Activated T-helper 17 cell treated with anti-CD3 and anti-CD28 coated beads, Interleukin-2, amount 50 U/mL, for 72 hours (primary cell): Measurements from ENCODE around the gene CNBP. TPM values are rescaled to one million over a fixed set of nuclear protein-coding genes. Genes with fewer than 3 reads are reported as not detected.

Source experiments
- ATAC-seq: fragments of 150-1000 bp; cut with Tn5 transposase; replicated peaks from 2 replicates; pipeline ENCODE4 v1.10.0; 2021; ENCODE audit warnings: mild to moderate bottlenecking, moderate library complexity
- H3K27ac Mint-ChIP-seq: one replicate; pipeline ENCODE4 v1.8.0; 2022; ENCODE audit warnings: mixed read lengths
- H3K27me3 Mint-ChIP-seq: one replicate; pipeline ENCODE4 v1.8.0; 2022; ENCODE audit warnings: mixed read lengths
- H3K36me3 Mint-ChIP-seq: one replicate; pipeline ENCODE4 v1.8.0; 2022; ENCODE audit warnings: low read depth, mild to moderate bottlenecking, mixed read lengths
- H3K4me1 Mint-ChIP-seq: one replicate; pipeline ENCODE4 v1.8.0; 2022; ENCODE audit warnings: mixed read lengths
- H3K4me3 Mint-ChIP-seq: one replicate; pipeline ENCODE4 v1.8.0; 2022; ENCODE audit warnings: mild to moderate bottlenecking, mixed read lengths
- H3K9me3 Mint-ChIP-seq: one replicate; pipeline ENCODE4 v1.8.0; 2022; ENCODE audit warnings: mixed read lengths
- total RNA-seq, 2 donors: library from RNA; stranded (reverse); gene quantifications; one replicate each; pipeline ENCODE4 v1.2.3, GENCODE V29; 2022

CNBP gene
- total RNA-seq, 2 donors from 2014 or later = 188 to 274 TPM

DNA sequence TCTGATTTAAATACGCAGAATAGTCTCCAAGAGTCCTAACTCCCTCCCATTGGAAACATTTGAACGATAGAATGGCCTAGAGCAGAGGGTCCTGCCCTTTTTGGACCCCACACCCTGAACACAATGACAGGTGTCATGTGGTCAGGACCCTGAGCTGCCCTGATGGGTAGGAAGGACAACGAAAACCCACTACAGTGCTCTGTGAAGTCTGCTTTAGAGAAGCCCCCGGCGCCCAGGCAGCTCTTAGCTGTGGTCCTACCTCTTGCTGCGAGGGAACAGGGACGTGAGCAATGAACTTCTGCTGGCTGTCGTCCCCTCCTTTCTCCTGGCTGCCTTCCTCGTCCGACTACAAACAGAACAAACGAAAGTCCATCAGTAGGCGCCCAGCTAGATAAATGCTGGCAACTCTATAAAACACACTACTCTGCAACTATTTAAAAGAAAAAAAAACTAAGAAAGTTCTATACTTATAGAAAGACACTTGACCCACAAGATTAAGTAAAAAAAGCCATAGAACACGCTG lies 53.3 kb downstream of the CNBP start:
- H3K9me3 Mint-ChIP-seq = no peaks in the 10 kb centered on the region
- ATAC-seq = no peak
- H3K27ac Mint-ChIP-seq = peak overlapping the region; percentile 9
- H3K36me3 Mint-ChIP-seq = peaks cover 80% of the 10 kb centered on the region
- H3K4me3 Mint-ChIP-seq = no peak overlapping the region
- H3K4me1 Mint-ChIP-seq = peaks cover 5% of the 10 kb centered on the region
- no peaks in the 10 kb centered on the region for H3K27me3 Mint-ChIP-seq

DNA sequence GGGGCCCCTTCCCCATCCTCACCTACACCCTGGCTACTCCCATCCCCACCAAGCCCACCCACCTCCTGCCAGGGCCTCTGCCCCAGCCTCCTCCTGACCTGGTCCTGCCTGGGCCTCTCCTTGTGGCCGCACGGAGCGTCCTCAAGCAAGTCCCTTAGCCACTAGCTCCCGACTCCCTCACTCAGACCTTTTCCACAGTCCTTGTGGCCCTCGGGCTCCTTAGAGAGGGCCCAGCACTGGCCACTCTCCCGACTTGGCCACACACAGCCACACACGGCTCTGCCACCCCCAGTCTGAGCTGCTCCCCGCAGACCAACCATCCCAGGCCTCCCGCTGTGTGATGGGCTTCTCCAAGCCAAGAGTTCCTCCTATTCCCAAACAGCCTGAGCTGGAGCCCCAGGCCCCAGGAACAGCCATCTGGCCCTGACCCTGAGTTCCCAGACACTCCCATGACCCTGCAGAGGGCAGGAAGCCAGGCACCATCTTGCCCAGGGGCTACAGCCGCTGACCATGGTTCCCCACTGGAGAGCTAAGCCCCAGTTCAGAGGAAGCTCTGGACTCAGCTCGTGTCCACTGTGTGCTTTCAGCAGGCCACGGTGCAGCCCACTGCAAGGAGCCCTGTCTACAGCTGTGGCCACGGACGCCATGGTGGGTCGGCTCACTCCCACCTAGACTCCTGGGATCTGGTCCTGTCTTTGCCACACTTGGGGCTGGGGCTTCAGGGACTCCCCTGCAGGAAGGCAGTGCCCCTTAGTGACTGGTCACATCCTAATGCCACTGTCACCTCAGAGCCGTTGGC lies 55.1 kb downstream of the CNBP start:
- no peaks in the 10 kb centered on the region for H3K4me1 Mint-ChIP-seq
- H3K36me3 Mint-ChIP-seq = peaks cover 62% of the 10 kb centered on the region
- H3K4me3 Mint-ChIP-seq = no peak overlapping the region
- ATAC-seq = no peak
- H3K9me3 Mint-ChIP-seq = no peaks in the 10 kb centered on the region
- no peak overlapping the region for H3K27ac Mint-ChIP-seq
- H3K27me3 Mint-ChIP-seq = no peaks in the 10 kb centered on the region

DNA sequence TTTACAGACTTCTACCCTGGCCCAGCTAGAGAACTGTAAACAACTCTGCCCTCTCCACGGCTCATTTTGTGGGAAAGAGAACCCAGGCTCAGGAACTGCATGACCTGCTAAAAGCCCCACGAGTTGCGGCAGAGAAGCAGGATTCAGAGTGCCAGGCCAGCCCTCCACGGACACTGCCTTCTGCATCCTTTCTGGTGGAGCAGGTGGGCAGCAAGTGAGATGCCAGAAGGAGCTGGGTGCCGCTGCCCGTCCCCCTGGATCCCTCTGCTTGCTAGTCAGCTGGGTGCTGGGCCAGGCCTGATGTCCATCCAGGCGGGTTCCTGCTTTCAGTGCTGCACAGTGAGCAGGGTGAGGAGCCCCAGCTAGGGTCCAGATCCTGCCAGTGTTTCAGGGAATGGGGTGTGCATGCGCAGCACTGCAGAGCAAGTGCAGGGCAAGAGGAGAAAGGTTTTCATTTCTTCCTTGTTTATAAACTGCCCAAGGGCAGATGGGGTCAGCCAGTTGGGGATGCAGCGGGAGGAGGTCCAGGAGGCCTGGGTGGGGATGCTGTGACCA lies 56.9 kb downstream of the CNBP start:
- ATAC-seq = no peak
- Mint-ChIP-seq H3K36me3 (peaks cover 48% of the 10 kb centered on the region), H3K4me3 (no peak overlapping the region)

GRCh38 chr3:129123314-129124060 lies 60.2 kb downstream of the CNBP start:
- H3K9me3 Mint-ChIP-seq = no peaks in the 10 kb centered on the region
- no peak for ATAC-seq
- H3K27me3 Mint-ChIP-seq = no peaks in the 10 kb centered on the region
- peaks cover 11% of the 10 kb centered on the region for H3K4me1 Mint-ChIP-seq
- peak overlapping the region; percentile 97 for H3K27ac Mint-ChIP-seq
- H3K36me3 Mint-ChIP-seq = peaks cover 39% of the 10 kb centered on the region
- H3K4me3 Mint-ChIP-seq = peak overlapping the region; percentile 99

More for the DNA sequence above, 56.9 kb downstream of the CNBP start:
- peak overlapping the region; percentile 58 for H3K27ac Mint-ChIP-seq
- no peaks in the 10 kb centered on the region for H3K4me1 Mint-ChIP-seq
- no peaks in the 10 kb centered on the region for H3K27me3 Mint-ChIP-seq
- H3K9me3 Mint-ChIP-seq = no peaks in the 10 kb centered on the region

GRCh38 chr3:129122412-129123011 lies 61.2 kb downstream of the CNBP start:
- no peaks in the 10 kb centered on the region for H3K9me3 Mint-ChIP-seq
- no peaks in the 10 kb centered on the region for H3K27me3 Mint-ChIP-seq
- H3K4me1 Mint-ChIP-seq = peaks cover 20% of the 10 kb centered on the region
- H3K4me3 Mint-ChIP-seq = peak overlapping the region; percentile 99
- no peak for ATAC-seq
- H3K27ac Mint-ChIP-seq = peak overlapping the region; percentile 97
- H3K36me3 Mint-ChIP-seq = peaks cover 43% of the 10 kb centered on the region

DNA sequence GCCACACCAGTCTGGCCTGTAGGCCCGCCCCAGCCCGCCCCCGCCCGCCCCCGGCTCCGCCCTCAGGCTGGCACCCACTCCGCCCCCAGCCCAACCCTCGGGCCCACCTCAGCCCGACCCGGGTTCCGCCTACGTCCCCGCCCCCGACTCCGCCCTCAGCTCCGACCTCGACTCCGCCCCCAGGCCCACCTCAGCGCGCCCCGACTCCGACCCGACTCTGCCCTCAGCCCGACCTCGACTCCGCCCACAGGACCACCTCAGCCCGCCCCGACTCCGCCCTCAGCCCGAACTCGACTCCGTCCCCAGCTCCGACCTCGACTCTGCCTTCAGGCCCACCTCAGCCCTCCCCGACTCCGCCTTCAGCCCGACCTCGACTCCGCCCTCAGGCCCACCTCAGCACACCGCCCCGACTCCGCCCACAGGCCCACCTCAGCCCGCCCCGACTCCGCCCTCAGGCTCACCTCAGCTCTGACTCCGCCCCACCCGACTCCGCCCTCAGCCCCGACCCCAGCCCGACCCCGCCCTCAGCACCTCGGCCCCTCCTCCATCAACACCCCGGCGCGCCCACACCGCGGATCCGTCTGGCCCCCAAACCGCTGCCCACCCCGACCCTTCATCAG lies 61.8 kb downstream of the CNBP start, which contains the start of gene RAB43:
RAB43 (minus strand) TSS at position 13 of the 620 bp plus-strand sequence. CDS start 315 bp downstream, outside the sequence.
- no peaks in the 10 kb centered on the region for H3K27me3 Mint-ChIP-seq
- H3K27ac Mint-ChIP-seq = peak within 1 kb of the TSS; percentile 97

GRCh38 chr3:129121016-129121791 lies 62.5 kb downstream of the CNBP start:
- H3K4me3 Mint-ChIP-seq = peak overlapping the region; percentile 99
- no peaks in the 10 kb centered on the region for H3K9me3 Mint-ChIP-seq
- no peaks in the 10 kb centered on the region for H3K27me3 Mint-ChIP-seq
- peak; percentile 13 for ATAC-seq
- peaks cover 51% of the 10 kb centered on the region for H3K36me3 Mint-ChIP-seq
- H3K27ac Mint-ChIP-seq = peak overlapping the region; percentile 97
- peaks cover 33% of the 10 kb centered on the region for H3K4me1 Mint-ChIP-seq

More for the DNA sequence above, 61.8 kb downstream of the CNBP start, which contains the start of gene RAB43:
- Mint-ChIP-seq H3K4me3 (peak within 1 kb of the TSS; percentile 99), H3K9me3 (no peaks in the 10 kb centered on the region), H3K4me1 (peaks cover 26% of the 10 kb centered on the region), H3K36me3 (peaks cover 45% of the 10 kb centered on the region)
- ATAC-seq = peak; percentile 37

GRCh38 chr3:129120254-129121004 lies 63.3 kb downstream of the CNBP start:
- H3K36me3 Mint-ChIP-seq = peaks cover 56% of the 10 kb centered on the region
- H3K4me3 Mint-ChIP-seq = peak overlapping the region; percentile 99
- no peaks in the 10 kb centered on the region for H3K9me3 Mint-ChIP-seq
- peak; percentile 83 for ATAC-seq
- H3K4me1 Mint-ChIP-seq = peaks cover 35% of the 10 kb centered on the region
- peak overlapping the region; percentile 97 for H3K27ac Mint-ChIP-seq
- H3K27me3 Mint-ChIP-seq = no peaks in the 10 kb centered on the region

DNA sequence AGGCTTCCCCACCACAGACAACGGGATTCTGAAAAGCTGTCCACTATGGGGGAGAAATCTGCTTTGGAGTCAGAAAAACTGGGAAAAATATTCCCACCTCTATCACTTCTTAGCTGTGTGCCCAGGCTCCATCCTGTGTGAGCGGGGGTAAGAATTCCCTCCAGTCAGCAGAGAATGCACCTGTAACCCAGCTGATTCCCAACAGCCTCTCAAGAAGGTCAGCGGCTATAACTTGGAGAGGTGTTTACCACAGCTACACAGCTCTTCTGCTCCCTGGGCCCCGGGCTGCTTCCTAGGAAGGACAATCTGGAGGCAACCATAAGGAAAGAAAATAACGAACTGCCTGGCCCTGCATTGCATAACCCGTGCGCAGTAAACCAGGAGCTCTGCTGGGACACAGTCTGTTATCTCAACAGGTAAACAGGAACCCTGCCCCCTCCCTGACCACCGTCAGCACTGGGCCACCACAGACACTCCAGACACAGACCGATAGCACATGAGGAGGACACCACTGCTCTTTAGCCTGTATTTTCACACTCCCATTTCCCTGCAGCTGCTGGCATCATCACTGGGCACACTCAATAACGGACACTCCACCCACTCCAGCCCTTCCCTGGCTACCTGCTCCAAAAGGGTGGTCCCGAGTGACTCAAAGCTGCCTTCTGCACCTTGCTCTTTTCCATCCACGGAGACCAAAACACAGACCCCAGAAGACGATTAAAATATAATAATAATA lies 64.2 kb downstream of the CNBP start:
- H3K4me3 Mint-ChIP-seq = peak overlapping the region; percentile 99
- H3K36me3 Mint-ChIP-seq = peaks cover 63% of the 10 kb centered on the region
- H3K4me1 Mint-ChIP-seq = peaks cover 36% of the 10 kb centered on the region
- peak overlapping the region; percentile 97 for H3K27ac Mint-ChIP-seq
- no peaks in the 10 kb centered on the region for H3K9me3 Mint-ChIP-seq
- peak; percentile 3 for ATAC-seq
- no peaks in the 10 kb centered on the region for H3K27me3 Mint-ChIP-seq

- Mint-ChIP-seq H3K9me3 (no peaks in the 10 kb centered on the region), H3K36me3 (peaks cover 71% of the 10 kb centered on the region), H3K4me1 (peaks cover 40% of the 10 kb centered on the region), H3K4me3 (peak overlapping the region; percentile 99), H3K27me3 (no peaks in the 10 kb centered on the region), H3K27ac (peak overlapping the region; percentile 97)
- ATAC-seq = peak; percentile 27
Measured at GRCh38 chr3:129118745-129119144, 65.0 kb downstream of the CNBP start.
